GM23248 (cell line): ENCODE data around the gene CIB1.

Experiments used
- EZH2 ChIP-seq: fragments of 200-600 bp; sonication (generic); IDR thresholded peaks from 2 replicates; pipeline ENCODE4 v1.6.1; 2018; ENCODE audit warnings: antibody characterized with exemption, mild to moderate bottlenecking; ENCODE audit not compliant: insufficient read depth, poor library complexity, severe bottlenecking
- EZH2phosphoT487 ChIP-seq: fragments of 200-600 bp; sonication (generic); IDR thresholded peaks from 2 replicates; pipeline ENCODE4 v1.6.1; 2018; ENCODE audit warnings: antibody characterized with exemption, moderate library complexity, mild to moderate bottlenecking, low read depth; ENCODE audit not compliant: insufficient read depth

GRCh38 chr15:90201130-90201943 is 32.4 kb downstream of the CIB1 start, which contains the start of gene SEMA4B:
- TF ChIP-seq EZH2phosphoT487: no peak
- TF ChIP-seq EZH2: no peak
